Measurements from ENCODE around the gene MEF2A. TPM values are rescaled to one million over a fixed set of nuclear protein-coding genes. Genes with fewer than 3 reads are reported as not detected.

Gene MEF2A
- total RNA-seq, 1 experiment from 2014 or later = 29.6 TPM

GRCh38 chr15:99628374-99629001 lies 62.7 kb downstream of the MEF2A start:
- H3K4me3 ChIP-seq (replicated peaks in 1 of 2; ENCODE audit: low read depth in 1 of 2, low read length in 2 of 2) = no peak overlapping the region
- no peaks in the 10 kb centered on the region for H4K20me1 ChIP-seq (ENCODE audit: insufficient read depth)
- ChIA-PET CTCF (no interaction called here), RAD21 (ENCODE audit: low non-redundant PET in 1 of 2, low total read pairs in 2 of 2, uncharacterized antibody in 2 of 2, unreplicated experiment in 2 of 2) (no interaction called here), POLR2A (no interaction called here)
- H3K9me3 ChIP-seq (ENCODE audit: control insufficient read depth in 1 of 2, insufficient read depth in 1 of 2, low read depth in 1 of 2, low read length in 2 of 2) = no peaks in the 10 kb centered on the region
- no peak for DNase-seq (ENCODE audit: low read depth, low spot score)
- no peaks in the 10 kb centered on the region for H3K4me1 ChIP-seq (ENCODE audit: control insufficient read depth in 1 of 2, insufficient read depth in 2 of 2, low read length in 2 of 2)
- H3K9ac ChIP-seq (ENCODE audit: low read length) = no peak overlapping the region
- no peak overlapping the region for H3K27ac ChIP-seq (ENCODE audit: low read depth, low read length)
- intact Hi-C loops (cut with micrococcal nuclease) = no loop called here
- BruUV-seq (replicated peaks) = no TSS peak
- no peak overlapping the region for H3K4me2 ChIP-seq (ENCODE audit: low read length)
- 0 out of 4 replicates have a peak, but pooled peaks cover 0 to 2% of the 10 kb centered on the region in 2 experiments for H3K36me3 ChIP-seq (ENCODE audit: control insufficient read depth in 1 of 2, insufficient read depth in 2 of 2, low read length in 2 of 2)
- no peak for ATAC-seq
- no peak overlapping the region for H2AFZ ChIP-seq (ENCODE audit: low read depth, low read length, poor library complexity, severe bottlenecking)
- TF ChIP-seq RAD21 (IDR thresholded peaks at IDR 0.05; ENCODE audit: low read depth) (no peak), JUND (IDR thresholded peaks at IDR 0.05) (no peak), CBX3 (IDR thresholded peaks at IDR 0.05; ENCODE audit: low read depth) (no peak), CEBPB (IDR thresholded peaks at IDR 0.05; ENCODE audit: low read depth) (no peak), EZH2phosphoT487 (IDR thresholded peaks at IDR 0.05; ENCODE audit: borderline replicate concordance) (no peak), POLR2AphosphoS5 (IDR thresholded peaks at IDR 0.05; ENCODE audit: low read depth, low read length) (no peak), TCF7L2 (IDR thresholded peaks at IDR 0.05; ENCODE audit: borderline replicate concordance, extremely low read depth, insufficient read depth, insufficient read length) (no peak), SIN3A (IDR thresholded peaks at IDR 0.05; ENCODE audit: low read depth) (no peak), SRF (IDR thresholded peaks at IDR 0.05; ENCODE audit: low read depth) (no peak), EZH2 (IDR thresholded peaks at IDR 0.05) (no peak)
- H3K79me2 ChIP-seq (ENCODE audit: insufficient read depth, low read length) = peaks cover 73% of the 10 kb centered on the region
- no peaks in the 10 kb centered on the region; the same call in 1 of the 2 replicates for H3K9me2 ChIP-seq (ENCODE audit: insufficient read depth)
- no peaks in the 10 kb centered on the region for H3K27me3 ChIP-seq (ENCODE audit: insufficient read depth, low read length)

DNA sequence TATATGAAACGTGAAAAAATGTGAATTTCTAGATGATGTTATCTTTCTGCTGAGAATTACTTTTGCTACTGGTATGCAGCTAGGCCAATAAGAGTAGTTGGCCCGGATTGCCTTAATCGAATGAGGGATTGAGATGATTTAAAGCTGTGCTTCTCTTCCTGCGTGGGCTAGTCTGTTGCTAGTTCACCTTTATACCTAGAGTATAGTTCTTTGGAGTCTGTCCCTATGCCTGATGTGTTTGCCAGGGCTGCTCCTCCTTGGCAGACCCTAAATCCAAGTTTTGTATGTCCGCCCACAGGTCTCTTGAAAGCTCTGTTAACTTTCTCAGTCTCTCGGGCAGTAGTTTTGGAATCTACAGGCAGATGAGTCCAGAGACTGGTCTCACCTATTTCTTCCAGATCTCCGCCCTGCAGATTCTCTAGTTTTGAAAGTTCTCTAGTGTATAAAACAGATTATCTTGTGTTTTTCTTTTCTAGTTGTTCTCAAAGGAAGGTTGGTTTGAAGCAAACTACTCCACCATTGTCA lies 64.9 kb downstream of the MEF2A start:
- DNase-seq (ENCODE audit: low read depth, low spot score) (no peak), ATAC-seq (no peak)
- Histone ChIP-seq H3K9me2 (ENCODE audit: insufficient read depth) (no peaks in the 10 kb centered on the region; the same call in 1 of the 2 replicates), H3K27ac (ENCODE audit: low read depth, low read length) (no peak overlapping the region), H3K9ac (ENCODE audit: low read length) (no peak overlapping the region), H3K4me3 (replicated peaks in 1 of 2; ENCODE audit: low read depth in 1 of 2, low read length in 2 of 2) (no peak overlapping the region), H3K79me2 (ENCODE audit: insufficient read depth, low read length) (peaks cover 52% of the 10 kb centered on the region), H3K36me3 (ENCODE audit: control insufficient read depth in 1 of 2, insufficient read depth in 2 of 2, low read length in 2 of 2) (peaks cover 0 to 2% of the 10 kb centered on the region in 2 experiments; a peak in 1 of 4 replicates), H3K27me3 (ENCODE audit: insufficient read depth, low read length) (no peaks in the 10 kb centered on the region), H3K4me1 (ENCODE audit: control insufficient read depth in 1 of 2, insufficient read depth in 2 of 2, low read length in 2 of 2) (no peaks in the 10 kb centered on the region), H2AFZ (ENCODE audit: low read depth, low read length, poor library complexity, severe bottlenecking) (no peak overlapping the region), H3K9me3 (ENCODE audit: control insufficient read depth in 1 of 2, insufficient read depth in 1 of 2, low read depth in 1 of 2, low read length in 2 of 2) (no peaks in the 10 kb centered on the region), H4K20me1 (ENCODE audit: insufficient read depth) (no peaks in the 10 kb centered on the region), H3K4me2 (ENCODE audit: low read length) (no peak overlapping the region)
- ChIA-PET CTCF (no interaction called here), RAD21 (ENCODE audit: low non-redundant PET in 1 of 2, low total read pairs in 2 of 2, uncharacterized antibody in 2 of 2, unreplicated experiment in 2 of 2) (no interaction called here), POLR2A (no interaction called here)
- BruUV-seq (replicated peaks) = no TSS peak
- intact Hi-C loops (cut with micrococcal nuclease) = no loop called here
- no peak for TF ChIP-seq SRF (IDR thresholded peaks at IDR 0.05; ENCODE audit: low read depth)
- no peak for TF ChIP-seq ZNF274 (IDR thresholded peaks at IDR 0.05; ENCODE audit: low read depth, low read length)
- no peak for TF ChIP-seq TCF7L2 (IDR thresholded peaks at IDR 0.05; ENCODE audit: borderline replicate concordance, extremely low read depth, insufficient read depth, insufficient read length)
- TF ChIP-seq ZBTB33 (IDR thresholded peaks at IDR 0.05; ENCODE audit: extremely low read depth, insufficient replicate concordance, low read length) = no peak
- TF ChIP-seq SIN3A (IDR thresholded peaks at IDR 0.05; ENCODE audit: low read depth) = no peak
- no peak for TF ChIP-seq EGR1 (IDR thresholded peaks at IDR 0.05; ENCODE audit: low read depth)
- no peak for TF ChIP-seq JUND (IDR thresholded peaks at IDR 0.05)
- TF ChIP-seq SP1 (IDR thresholded peaks at IDR 0.05; ENCODE audit: low read depth) = no peak
- no peak for TF ChIP-seq CEBPB (IDR thresholded peaks at IDR 0.05; ENCODE audit: low read depth)
- no peak for TF ChIP-seq ATF3 (IDR thresholded peaks at IDR 0.05)
- TF ChIP-seq RAD21 (IDR thresholded peaks at IDR 0.05; ENCODE audit: low read depth) = no peak
- TF ChIP-seq, protein P1, sequence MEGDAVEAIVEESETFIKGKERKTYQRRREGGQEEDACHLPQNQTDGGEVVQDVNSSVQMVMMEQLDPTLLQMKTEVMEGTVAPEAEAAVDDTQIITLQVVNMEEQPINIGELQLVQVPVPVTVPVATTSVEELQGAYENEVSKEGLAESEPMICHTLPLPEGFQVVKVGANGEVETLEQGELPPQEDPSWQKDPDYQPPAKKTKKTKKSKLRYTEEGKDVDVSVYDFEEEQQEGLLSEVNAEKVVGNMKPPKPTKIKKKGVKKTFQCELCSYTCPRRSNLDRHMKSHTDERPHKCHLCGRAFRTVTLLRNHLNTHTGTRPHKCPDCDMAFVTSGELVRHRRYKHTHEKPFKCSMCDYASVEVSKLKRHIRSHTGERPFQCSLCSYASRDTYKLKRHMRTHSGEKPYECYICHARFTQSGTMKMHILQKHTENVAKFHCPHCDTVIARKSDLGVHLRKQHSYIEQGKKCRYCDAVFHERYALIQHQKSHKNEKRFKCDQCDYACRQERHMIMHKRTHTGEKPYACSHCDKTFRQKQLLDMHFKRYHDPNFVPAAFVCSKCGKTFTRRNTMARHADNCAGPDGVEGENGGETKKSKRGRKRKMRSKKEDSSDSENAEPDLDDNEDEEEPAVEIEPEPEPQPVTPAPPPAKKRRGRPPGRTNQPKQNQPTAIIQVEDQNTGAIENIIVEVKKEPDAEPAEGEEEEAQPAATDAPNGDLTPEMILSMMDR (IDR thresholded peaks at IDR 0.05 in 2 of 3, conservative IDR thresholded peaks at IDR 0.05 in 1 of 3; ENCODE audit: borderline replicate concordance in 1 of 3, insufficient read depth in 1 of 3, low read depth in 2 of 3, low read length in 2 of 3) = no peak
